GM12878 (cell line): ENCODE data around the gene CHD9. TPM values are rescaled to one million over a fixed set of nuclear protein-coding genes. Genes with fewer than 3 reads are reported as not detected.

Experiments
- ATAC-seq: fragments of 200-7000 bp; cut with Tn5 transposase; 3 replicates; pipeline ENCODE4 v1.9.1; 2020; ENCODE audit warnings: mild to moderate bottlenecking, moderate library complexity
- BruUV-seq: library from RNA; stranded (reverse); fragments of 400-500 nt; replicated peaks from 2 replicates; lab custom pipeline; 2021; lab: Mats Ljungman, UMichigan
- CTCF ChIA-PET: fragments of 300-600 bp; sonication (Branson Sonifier 250); formaldehyde crosslinking; extraction: SDS; loops from one replicate; lab custom pipeline; 2021; ENCODE audit warnings: inconsistent platforms; lab: Yijun Ruan, JAX
- POLR2A ChIA-PET: fragments of 350-600 bp; formaldehyde crosslinking; extraction: SDS; loops from one replicate; lab custom pipeline; 2021; ENCODE audit warnings: inconsistent platforms; lab: Charles Lee
- RAD21 ChIA-PET: fragments of 300-600 bp; sonication (Branson Sonifier 250); formaldehyde crosslinking; loops from one replicate; lab custom pipeline; 2023; ENCODE audit warnings: antibody characterized with exemption; ENCODE audit not compliant: unreplicated experiment; lab: Charles Lee
- SMC1A ChIA-PET: fragments of 300-600 bp; sonication (Branson Sonifier 250); formaldehyde crosslinking; loops from one replicate; lab custom pipeline; 2023; ENCODE audit not compliant: unreplicated experiment, uncharacterized antibody; lab: Charles Lee
- DNase-seq: peaks from one replicate; pipeline ENCODE4 v3.0.0-alpha.2; 2011; ENCODE audit warnings: low read depth, low spot score
- FAIRE-seq: peaks from 3 replicates; lab custom pipeline; 2011; peaks lifted over from hg19 to GRCh38; lab: Jason Lieb, UNC
- H2AFZ ChIP-seq: 2 replicates; pipeline ENCODE4 v1.6.0; 2011; ENCODE audit warnings: low read depth, low read length, control low read depth; ENCODE audit not compliant: control insufficient read depth
- H3K27ac ChIP-seq: 2 replicates; pipeline ENCODE4 v1.5.1; 2011; ENCODE audit warnings: control low read depth; ENCODE audit not compliant: control insufficient read depth, insufficient read depth
- H3K27me3 ChIP-seq, 2 experiments: replicated peaks in 1 of 2; 2 replicates each; pipeline versions ENCODE4 v1.6.0 to v1.6.1; 2011; ENCODE audit warnings: low read length in 1 of 2; ENCODE audit not compliant: control insufficient read depth in 2 of 2, insufficient read depth in 2 of 2
- H3K36me3 ChIP-seq, 2 experiments: 2 replicates each; pipeline ENCODE4 v1.5.1; 2011; ENCODE audit warnings: low read length in 1 of 2; ENCODE audit not compliant: control insufficient read depth in 2 of 2, insufficient read depth in 2 of 2
- H3K4me1 ChIP-seq: 2 replicates; pipeline ENCODE4 v1.6.1; 2011; ENCODE audit warnings: mild to moderate bottlenecking, low read length, moderate library complexity, mixed read lengths; ENCODE audit not compliant: control insufficient read depth, insufficient read depth
- H3K4me2 ChIP-seq: 2 replicates; pipeline ENCODE4 v1.6.0; 2011; ENCODE audit warnings: control low read depth; ENCODE audit not compliant: control insufficient read depth, insufficient read depth
- H3K4me3 ChIP-seq: fragments of 200-600 bp; sonication (generic); 2 replicates; pipeline ENCODE4 v1.5.1; 2016
- H3K79me2 ChIP-seq: 2 replicates; pipeline ENCODE4 v1.6.0; 2011; ENCODE audit warnings: low read length; ENCODE audit not compliant: control insufficient read depth, insufficient read depth
- H3K9ac ChIP-seq: 2 replicates; pipeline ENCODE4 v1.8.0; 2011; ENCODE audit warnings: low read length, control low read depth, mixed read lengths; ENCODE audit not compliant: control insufficient read depth, insufficient read depth
- H3K9me3 ChIP-seq: replicated peaks from 3 replicates; pipeline ENCODE4 v1.5.1; 2011; ENCODE audit warnings: mild to moderate bottlenecking, low read length; ENCODE audit not compliant: control insufficient read depth, insufficient read depth
- H4K20me1 ChIP-seq: 2 replicates; pipeline ENCODE4 v1.6.0; 2011; ENCODE audit not compliant: control insufficient read depth, insufficient read depth
- CBX5 ChIP-seq: sonication (generic); IDR thresholded peaks from 2 replicates; pipeline ENCODE4 v1.6.1; 2016; ENCODE audit warnings: low read depth, moderate library complexity, mild to moderate bottlenecking, inconsistent platforms
- CREB1 ChIP-seq: IDR thresholded peaks from 2 replicates; pipeline ENCODE4 v1.6.1; 2012; ENCODE audit warnings: low read depth, mild to moderate bottlenecking, inconsistent platforms
- EGR1 ChIP-seq, 2 experiments: IDR thresholded peaks; 1 replicate in 1 of 2; 2 replicates in 1 of 2; pipeline ENCODE4 v1.6.1; 2011 to 2012; ENCODE audit warnings: low read depth in 2 of 2, low read length in 2 of 2, borderline replicate concordance in 1 of 2, mild to moderate bottlenecking in 1 of 2, moderate library complexity in 1 of 2
- HDGF ChIP-seq: fragments of 450-650 bp; IDR thresholded peaks from 2 replicates; pipeline ENCODE4 v1.6.1; 2016; ENCODE audit warnings: antibody characterized with exemption
- NFXL1 ChIP-seq: fragments of 450-650 bp; IDR thresholded peaks from 2 replicates; pipeline ENCODE4 v1.6.1; 2017; ENCODE audit warnings: antibody characterized with exemption, mild to moderate bottlenecking, borderline replicate concordance
- NFYA ChIP-seq: IDR thresholded peaks from 2 replicates; pipeline ENCODE4 v1.6.1; 2011; ENCODE audit warnings: low read depth, mild to moderate bottlenecking, low read length, improper control_type of control experiment, borderline replicate concordance
- PAX8 ChIP-seq: fragments of 450-650 bp; IDR thresholded peaks from 2 replicates; pipeline ENCODE4 v1.6.1; 2017; ENCODE audit warnings: mild to moderate bottlenecking, moderate library complexity
- SP1 ChIP-seq: IDR thresholded peaks from one replicate; pipeline ENCODE4 v1.6.1; 2011; ENCODE audit warnings: low read depth, low read length
- TCF3 ChIP-seq: IDR thresholded peaks from 2 replicates; pipeline ENCODE4 v1.6.1; 2012; ENCODE audit warnings: low read depth, mild to moderate bottlenecking, low read length, borderline replicate concordance; ENCODE audit not compliant: insufficient read depth
- ZNF622 ChIP-seq: fragments of 450-650 bp; IDR thresholded peaks from 2 replicates; pipeline ENCODE4 v1.6.1; 2017; ENCODE audit warnings: mild to moderate bottlenecking, inconsistent platforms
- WGBS: methylation state at CpG from one replicate; pipeline ENCODE4 v1.1.6; 2016; ENCODE audit warnings: low lambda C conversion rate; ENCODE audit not compliant: insufficient replicate concordance, insufficient coverage; ENCODE audit errors: missing lambda C conversion rate; 5-methylcytosine and 5-hydroxymethylcytosine counted together
- in situ Hi-C: fragments of 300-500 bp; cut with MboI; formaldehyde crosslinking; loops from 9 replicates; pipeline ENCODE4 v1.14.3; 2018; ENCODE audit warnings: mixed read lengths
- intact Hi-C: fragments of 100-400 bp; cut with micrococcal nuclease; formaldehyde crosslinking; loops from one replicate; pipeline ENCODE4 v1.14.2; 2022; ENCODE audit not compliant: unreplicated experiment
- polyA plus RNA-seq, 11 experiments: library from polyadenylated mRNA; depleted of rRNA in 4 of 11; unstranded in 6 of 11; stranded (reverse) in 5 of 11; fragments of >200 nt; fragmentation: Nextera tagmentation in 4 of 11; fragmentation: Illumina TruSeq in 1 of 11; extraction: Ambion mirVana in 4 of 11; extraction: Trizol in 1 of 11; gene quantifications; 1 replicate in 1 of 11; 2 replicates in 10 of 11; pipeline versions ENCODE4 v1.2.1 to v1.2.3, GENCODE V29; 2011 to 2016; ENCODE audit warnings: inconsistent platforms in 2 of 11, missing spikeins in 2 of 11, low read depth in 1 of 11
- total RNA-seq, 4 experiments: library from RNA; depleted of rRNA in 3 of 4; stranded (reverse); fragments of >200 nt in 3 of 4; fragmentation: Illumina TruSeq in 1 of 4; extraction: Trizol in 1 of 4; gene quantifications; 2 replicates each; pipeline versions ENCODE4 v1.2.1 to v1.2.3, GENCODE V29; 2013 to 2021
- TF ChIP-seq, protein P1 (sequence below): IDR thresholded peaks from 2 replicates; pipeline ENCODE4 v1.6.1; 2012; ENCODE audit warnings: mild to moderate bottlenecking, low read depth, low read length
- TF ChIP-seq, protein P2 (sequence below): fragments of 450-650 bp; IDR thresholded peaks from 2 replicates; pipeline ENCODE4 v1.6.1; 2017; ENCODE audit warnings: low read depth, mild to moderate bottlenecking, moderate library complexity

The CHD9 gene
- total and polyA plus RNA-seq, 10 of the 15 experiments (the other 5 are each of a cell fraction or from before 2014, with no cell fraction given) = 29.2 to 95.7 (median 54.3) TPM

DNA sequence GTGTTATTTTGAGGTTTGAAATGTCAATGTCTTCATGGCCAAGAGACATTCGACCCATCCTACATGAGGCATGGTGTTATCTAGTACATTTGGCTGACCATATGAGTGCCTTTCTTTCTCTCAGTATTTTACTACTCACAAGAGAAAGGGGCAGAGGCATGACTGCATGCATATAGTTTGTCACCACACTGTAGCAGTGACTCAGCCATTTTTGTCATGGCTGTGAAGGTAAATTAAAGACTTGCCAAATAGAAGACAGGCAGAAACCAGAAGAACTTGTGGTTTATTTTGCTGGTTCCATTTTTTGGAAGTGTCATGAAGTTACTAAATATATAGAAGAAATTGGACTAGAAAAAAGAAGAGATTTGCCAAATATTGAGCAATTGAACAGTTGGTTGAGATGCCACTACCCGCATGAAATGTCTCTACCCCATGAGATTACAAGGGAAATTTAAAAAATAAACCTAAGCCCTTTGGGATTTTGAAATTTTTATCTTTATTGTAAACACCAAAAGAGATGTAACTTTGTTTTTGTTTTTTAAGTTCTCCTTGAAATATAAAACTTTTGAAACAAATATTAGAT is 170.3 kb downstream of the CHD9 start:
- H3K36me3 ChIP-seq = peaks cover 0 to 6% of the 10 kb centered on the region in 2 experiments; a peak in 2 of 4 replicates
- RAD21 ChIA-PET = no interaction called here
- no peak overlapping the region; the same call in 1 of the 2 replicates for H3K27ac ChIP-seq
- FAIRE-seq = no peak
- TF ChIP-seq SP1 = no peak
- TF ChIP-seq CREB1 = no peak
- no peak for TF ChIP-seq NFYA
- no peak for TF ChIP-seq TCF3
- TF ChIP-seq, protein P1, sequence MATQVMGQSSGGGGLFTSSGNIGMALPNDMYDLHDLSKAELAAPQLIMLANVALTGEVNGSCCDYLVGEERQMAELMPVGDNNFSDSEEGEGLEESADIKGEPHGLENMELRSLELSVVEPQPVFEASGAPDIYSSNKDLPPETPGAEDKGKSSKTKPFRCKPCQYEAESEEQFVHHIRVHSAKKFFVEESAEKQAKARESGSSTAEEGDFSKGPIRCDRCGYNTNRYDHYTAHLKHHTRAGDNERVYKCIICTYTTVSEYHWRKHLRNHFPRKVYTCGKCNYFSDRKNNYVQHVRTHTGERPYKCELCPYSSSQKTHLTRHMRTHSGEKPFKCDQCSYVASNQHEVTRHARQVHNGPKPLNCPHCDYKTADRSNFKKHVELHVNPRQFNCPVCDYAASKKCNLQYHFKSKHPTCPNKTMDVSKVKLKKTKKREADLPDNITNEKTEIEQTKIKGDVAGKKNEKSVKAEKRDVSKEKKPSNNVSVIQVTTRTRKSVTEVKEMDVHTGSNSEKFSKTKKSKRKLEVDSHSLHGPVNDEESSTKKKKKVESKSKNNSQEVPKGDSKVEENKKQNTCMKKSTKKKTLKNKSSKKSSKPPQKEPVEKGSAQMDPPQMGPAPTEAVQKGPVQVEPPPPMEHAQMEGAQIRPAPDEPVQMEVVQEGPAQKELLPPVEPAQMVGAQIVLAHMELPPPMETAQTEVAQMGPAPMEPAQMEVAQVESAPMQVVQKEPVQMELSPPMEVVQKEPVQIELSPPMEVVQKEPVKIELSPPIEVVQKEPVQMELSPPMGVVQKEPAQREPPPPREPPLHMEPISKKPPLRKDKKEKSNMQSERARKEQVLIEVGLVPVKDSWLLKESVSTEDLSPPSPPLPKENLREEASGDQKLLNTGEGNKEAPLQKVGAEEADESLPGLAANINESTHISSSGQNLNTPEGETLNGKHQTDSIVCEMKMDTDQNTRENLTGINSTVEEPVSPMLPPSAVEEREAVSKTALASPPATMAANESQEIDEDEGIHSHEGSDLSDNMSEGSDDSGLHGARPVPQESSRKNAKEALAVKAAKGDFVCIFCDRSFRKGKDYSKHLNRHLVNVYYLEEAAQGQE = no peak
- no peak for TF ChIP-seq PAX8
- TF ChIP-seq, protein P2, sequence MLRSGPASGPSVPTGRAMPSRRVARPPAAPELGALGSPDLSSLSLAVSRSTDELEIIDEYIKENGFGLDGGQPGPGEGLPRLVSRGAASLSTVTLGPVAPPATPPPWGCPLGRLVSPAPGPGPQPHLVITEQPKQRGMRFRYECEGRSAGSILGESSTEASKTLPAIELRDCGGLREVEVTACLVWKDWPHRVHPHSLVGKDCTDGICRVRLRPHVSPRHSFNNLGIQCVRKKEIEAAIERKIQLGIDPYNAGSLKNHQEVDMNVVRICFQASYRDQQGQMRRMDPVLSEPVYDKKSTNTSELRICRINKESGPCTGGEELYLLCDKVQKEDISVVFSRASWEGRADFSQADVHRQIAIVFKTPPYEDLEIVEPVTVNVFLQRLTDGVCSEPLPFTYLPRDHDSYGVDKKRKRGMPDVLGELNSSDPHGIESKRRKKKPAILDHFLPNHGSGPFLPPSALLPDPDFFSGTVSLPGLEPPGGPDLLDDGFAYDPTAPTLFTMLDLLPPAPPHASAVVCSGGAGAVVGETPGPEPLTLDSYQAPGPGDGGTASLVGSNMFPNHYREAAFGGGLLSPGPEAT = no peak
- no peak for TF ChIP-seq CBX5
- no peak for TF ChIP-seq EGR1 (IDR thresholded peaks at IDR 0.05; ENCODE audit: borderline replicate concordance in 1 of 2, low read depth in 2 of 2, low read length in 2 of 2)
- no peak for TF ChIP-seq HDGF
- TF ChIP-seq ZNF622 = no peak
- TF ChIP-seq NFXL1 = no peak
- TF ChIP-seq, all 136 proteins: peak for 0
- H3K9me3 ChIP-seq = no peaks in the 10 kb centered on the region
- H3K4me1 ChIP-seq = peaks cover 8% of the 10 kb centered on the region; the same call in 1 of the 2 replicates
- POLR2A ChIA-PET = no interaction called here
- no TSS peak for BruUV-seq
- CTCF ChIA-PET = no interaction called here
- H3K79me2 ChIP-seq = peaks cover 14% of the 10 kb centered on the region
- no peak overlapping the region for H2AFZ ChIP-seq
- H3K4me2 ChIP-seq = no peak overlapping the region
- DNase-seq = no peak
- in situ Hi-C loops = no loop called here
- 65% methylated on average over 2 of the region's 2 CpGs for WGBS
- no peaks in the 10 kb centered on the region for H3K27me3 ChIP-seq
- H3K9ac ChIP-seq = no peak overlapping the region
- no peak overlapping the region for H3K4me3 ChIP-seq
- ATAC-seq = peak; percentile 28; the same call in 2 of the 3 replicates
- no peaks in the 10 kb centered on the region for H4K20me1 ChIP-seq
- intact Hi-C loops = loop anchor here (2.0 kb wide), 1 partner anchor 14 kb away; no protein-coding TSS in a partner anchor
- SMC1A ChIA-PET = interaction anchor here (1.4 kb wide), 1 partner anchor 170 kb away, joined by 3 read pairs; the partner anchor contains the start of gene CHD9
